ENCODE results near the gene IMMP2L.

Gene IMMP2L

DNA sequence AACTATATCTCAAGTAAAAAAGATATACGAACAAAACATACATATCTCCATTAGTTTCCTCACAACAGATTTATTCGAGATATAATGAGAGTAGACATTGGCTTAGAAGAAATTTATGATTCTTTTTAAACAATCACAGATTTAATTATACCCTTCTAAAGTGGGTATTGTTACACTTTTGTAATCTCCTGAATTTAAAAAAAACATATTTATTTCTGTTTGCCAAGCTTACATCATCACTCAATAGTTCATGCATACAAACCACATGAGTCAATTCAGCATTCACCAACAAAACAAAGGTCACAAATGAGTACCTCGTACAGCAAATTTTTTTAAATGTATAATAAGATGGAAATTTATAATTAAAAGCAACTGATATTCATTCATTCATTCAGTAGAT is 453.8 kb downstream of the IMMP2L start:
- no peaks in the 10 kb centered on the region for H3K9me3 Mint-ChIP-seq
- no peak overlapping the region for H3K4me3 Mint-ChIP-seq
- no peak for DNase-seq
- H3K27me3 Mint-ChIP-seq = no peaks in the 10 kb centered on the region
- H3K4me1 Mint-ChIP-seq (ENCODE audit: low read depth) = peaks cover 65% of the 10 kb centered on the region
- no peak overlapping the region for H3K27ac Mint-ChIP-seq
- H3K36me3 Mint-ChIP-seq (ENCODE audit: low read depth) = peaks cover 72% of the 10 kb centered on the region

DNA sequence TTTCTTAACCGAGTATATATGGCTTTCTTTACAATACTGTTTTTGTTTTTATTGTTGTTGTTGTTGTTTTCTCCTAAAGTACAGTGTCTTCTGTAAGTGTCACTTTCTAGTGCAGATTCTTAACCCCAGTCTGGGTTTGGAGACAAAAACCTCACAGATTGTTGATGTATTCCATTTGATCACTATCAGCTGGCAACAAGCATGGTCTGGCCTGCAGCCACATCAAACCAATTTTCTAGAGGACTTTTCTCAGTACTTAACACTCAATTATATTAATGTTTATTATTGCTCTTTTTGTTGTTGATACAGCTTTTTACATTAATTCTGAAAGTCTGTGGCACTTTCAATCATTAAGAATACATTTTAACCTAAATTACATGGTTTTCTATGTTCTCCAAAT is 454.3 kb downstream of the IMMP2L start:
- H3K4me3 Mint-ChIP-seq = no peak overlapping the region
- H3K4me1 Mint-ChIP-seq (ENCODE audit: low read depth) = peaks cover 65% of the 10 kb centered on the region
- no peak for DNase-seq
- no peak overlapping the region for H3K27ac Mint-ChIP-seq
- H3K9me3 Mint-ChIP-seq = no peaks in the 10 kb centered on the region
- no peaks in the 10 kb centered on the region for H3K27me3 Mint-ChIP-seq
- H3K36me3 Mint-ChIP-seq (ENCODE audit: low read depth) = peaks cover 74% of the 10 kb centered on the region

DNA sequence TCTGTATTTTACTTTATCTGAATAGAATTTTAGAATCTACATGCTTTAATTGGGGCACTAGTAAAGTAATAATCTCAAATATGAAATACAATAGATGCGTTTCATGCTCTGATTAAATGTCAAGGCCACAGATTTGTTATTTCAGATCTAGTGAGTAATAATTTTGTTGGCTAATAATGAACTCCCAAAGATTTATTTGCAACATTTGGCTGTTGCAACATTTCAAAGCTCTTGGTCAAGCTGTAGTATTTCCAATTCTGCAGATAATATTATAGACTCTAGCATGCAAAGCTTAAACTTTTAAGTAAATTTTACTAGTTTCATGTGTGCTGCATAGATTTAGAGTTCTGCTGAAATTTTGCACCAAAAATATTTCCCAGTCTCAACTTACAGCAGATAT is 454.7 kb downstream of the IMMP2L start:
- Mint-ChIP-seq H3K36me3 (ENCODE audit: low read depth) (peaks cover 72% of the 10 kb centered on the region), H3K4me3 (no peak overlapping the region), H3K4me1 (ENCODE audit: low read depth) (peaks cover 61% of the 10 kb centered on the region), H3K27ac (no peak overlapping the region), H3K27me3 (no peaks in the 10 kb centered on the region), H3K9me3 (no peaks in the 10 kb centered on the region)
- no peak for DNase-seq

DNA sequence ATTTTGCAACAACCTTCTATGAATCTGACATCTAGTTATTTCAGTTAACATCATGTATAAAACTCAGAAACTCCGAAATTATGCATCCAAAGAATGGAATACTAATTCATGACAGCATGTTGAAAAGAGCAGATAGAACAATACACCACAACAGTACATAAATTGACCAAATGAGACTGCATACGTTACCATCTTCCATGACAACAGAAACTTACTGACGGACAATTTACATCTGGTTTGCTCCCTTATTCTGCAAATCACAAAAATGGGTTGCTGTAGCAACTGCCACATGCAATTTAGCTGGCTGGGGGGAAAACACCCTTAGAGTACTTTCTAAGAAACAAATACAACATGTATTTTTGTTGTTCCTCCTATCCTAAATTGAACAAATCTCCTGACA is 457.0 kb downstream of the IMMP2L start:
- no peaks in the 10 kb centered on the region for H3K27me3 Mint-ChIP-seq
- H3K9me3 Mint-ChIP-seq = no peaks in the 10 kb centered on the region
- no peak for DNase-seq
- H3K36me3 Mint-ChIP-seq (ENCODE audit: low read depth) = peaks cover 74% of the 10 kb centered on the region
- H3K27ac Mint-ChIP-seq = no peak overlapping the region
- H3K4me3 Mint-ChIP-seq = no peak overlapping the region
- peaks cover 66% of the 10 kb centered on the region for H3K4me1 Mint-ChIP-seq (ENCODE audit: low read depth)

DNA sequence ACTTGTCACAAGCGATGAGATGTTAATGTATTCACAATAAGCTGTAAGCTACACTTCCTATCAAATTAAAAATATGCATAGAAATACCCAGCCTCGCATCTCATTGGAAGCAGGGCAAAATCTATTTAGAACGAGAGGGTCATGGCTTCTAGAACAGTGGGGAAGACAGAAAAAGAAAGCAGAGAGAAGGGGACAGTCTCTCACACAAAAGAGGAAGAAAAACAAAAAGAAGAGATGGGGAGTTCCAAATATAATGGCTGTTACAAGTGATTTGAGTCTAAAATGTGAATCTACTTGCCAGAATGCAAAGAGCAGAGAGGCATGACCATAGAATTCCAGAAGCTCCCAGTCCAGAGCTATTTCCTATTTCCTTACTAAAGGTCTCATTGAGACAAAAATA is 457.6 kb downstream of the IMMP2L start:
- DNase-seq = no peak
- H3K27ac Mint-ChIP-seq = peak overlapping the region; percentile 81
- peaks cover 66% of the 10 kb centered on the region for H3K4me1 Mint-ChIP-seq (ENCODE audit: low read depth)
- H3K9me3 Mint-ChIP-seq = no peaks in the 10 kb centered on the region
- H3K36me3 Mint-ChIP-seq (ENCODE audit: low read depth) = peaks cover 75% of the 10 kb centered on the region
- no peaks in the 10 kb centered on the region for H3K27me3 Mint-ChIP-seq
- no peak overlapping the region for H3K4me3 Mint-ChIP-seq

DNA sequence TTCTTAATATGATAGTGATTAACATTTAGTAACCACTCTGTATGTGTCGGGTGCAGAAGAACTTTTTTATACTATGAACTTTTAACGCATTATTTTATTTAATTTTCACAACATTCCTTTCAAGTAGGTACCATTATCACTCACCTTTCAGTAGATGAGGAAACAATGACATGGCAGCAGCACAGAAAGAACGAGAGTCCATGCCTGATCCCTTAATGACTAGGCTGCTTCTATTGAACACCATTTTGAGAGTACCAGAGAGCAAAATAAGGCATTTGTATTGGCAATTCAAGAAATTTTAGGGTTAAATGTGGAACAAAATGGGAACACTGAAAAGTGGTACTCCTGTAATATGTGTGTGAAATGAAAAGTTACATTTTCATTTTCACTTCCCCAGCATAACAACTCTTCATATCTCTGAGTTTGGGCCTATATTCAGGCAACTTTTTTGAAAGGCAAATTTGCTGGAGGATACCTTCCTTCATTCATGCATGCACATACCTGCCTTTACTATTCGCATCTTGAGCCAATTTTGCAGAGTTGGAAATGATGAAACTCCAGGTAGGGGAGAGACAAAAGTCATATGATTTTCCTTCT is 458.5 kb downstream of the IMMP2L start:
- no peak for DNase-seq
- no peaks in the 10 kb centered on the region for H3K27me3 Mint-ChIP-seq
- H3K4me3 Mint-ChIP-seq = no peak overlapping the region
- H3K4me1 Mint-ChIP-seq (ENCODE audit: low read depth) = peaks cover 65% of the 10 kb centered on the region
- peak overlapping the region; percentile 81 for H3K27ac Mint-ChIP-seq
- H3K9me3 Mint-ChIP-seq = no peaks in the 10 kb centered on the region
- H3K36me3 Mint-ChIP-seq (ENCODE audit: low read depth) = peaks cover 69% of the 10 kb centered on the region

DNA sequence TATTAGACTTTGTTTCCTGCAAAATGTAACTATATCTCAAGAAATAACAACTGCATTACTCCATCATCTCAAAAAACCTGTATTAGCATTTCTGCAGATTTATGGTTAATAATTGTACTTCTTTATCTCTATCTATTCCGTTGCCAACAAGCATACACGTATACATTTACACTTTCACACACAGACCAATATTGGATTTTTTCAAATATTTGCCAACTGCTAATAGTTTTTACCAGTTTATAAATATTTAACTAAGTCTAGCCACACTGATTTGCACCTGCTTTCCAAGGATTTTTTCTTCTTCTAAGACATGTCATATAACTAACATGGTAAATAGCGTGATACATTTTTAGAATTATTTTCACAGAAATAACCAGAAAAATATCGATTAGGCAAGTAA is 459.2 kb downstream of the IMMP2L start:
- Mint-ChIP-seq H3K36me3 (ENCODE audit: low read depth) (peaks cover 70% of the 10 kb centered on the region), H3K4me1 (ENCODE audit: low read depth) (peaks cover 70% of the 10 kb centered on the region)

DNA sequence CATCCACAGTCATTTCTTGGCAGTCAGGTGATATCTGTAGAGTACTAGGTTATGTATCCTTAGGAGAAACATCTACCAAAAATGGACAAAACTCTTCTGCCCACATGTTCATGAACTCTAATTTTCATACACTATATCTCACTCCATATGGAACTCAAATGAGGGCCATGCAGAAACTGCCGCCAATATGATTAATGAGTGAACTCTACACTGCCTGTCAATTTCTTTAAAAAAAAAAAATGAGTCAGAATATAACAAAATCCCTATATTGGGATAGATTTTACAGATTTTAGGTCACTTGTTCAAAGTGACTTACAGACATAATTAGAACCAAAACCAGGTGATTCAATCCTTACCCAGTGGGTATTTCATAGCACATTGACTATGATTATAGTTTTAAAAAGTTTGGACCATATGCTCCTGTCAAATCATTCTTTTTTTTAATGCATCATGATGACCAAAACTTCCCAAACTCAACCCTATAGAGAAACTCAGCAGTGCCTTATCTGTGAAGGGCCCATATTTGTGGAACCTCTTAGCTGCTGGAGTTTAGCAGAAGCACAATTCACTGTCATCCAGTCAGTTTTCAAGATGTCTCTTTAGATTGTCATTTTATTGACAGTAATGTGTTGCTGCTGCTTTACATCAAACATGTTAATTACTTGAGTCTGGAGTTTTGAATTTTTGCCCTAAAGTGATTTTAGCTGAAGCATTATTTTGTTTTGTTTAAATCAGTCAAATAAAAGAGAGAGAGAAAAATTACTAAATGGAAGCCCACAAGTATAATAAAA is 460.2 kb downstream of the IMMP2L start:
- peak overlapping the region; percentile 84 for H3K27ac Mint-ChIP-seq
- H3K4me1 Mint-ChIP-seq (ENCODE audit: low read depth) = peaks cover 69% of the 10 kb centered on the region
- H3K4me3 Mint-ChIP-seq = no peak overlapping the region
- H3K36me3 Mint-ChIP-seq (ENCODE audit: low read depth) = peaks cover 73% of the 10 kb centered on the region
- H3K27me3 Mint-ChIP-seq = no peaks in the 10 kb centered on the region
- no peaks in the 10 kb centered on the region for H3K9me3 Mint-ChIP-seq
- DNase-seq = no peak

More for the DNA sequence above, 459.2 kb downstream of the IMMP2L start:
- Mint-ChIP-seq H3K27ac (peak overlapping the region; percentile 8), H3K9me3 (no peaks in the 10 kb centered on the region), H3K4me3 (no peak overlapping the region), H3K27me3 (no peaks in the 10 kb centered on the region)
- no peak for DNase-seq

DNA sequence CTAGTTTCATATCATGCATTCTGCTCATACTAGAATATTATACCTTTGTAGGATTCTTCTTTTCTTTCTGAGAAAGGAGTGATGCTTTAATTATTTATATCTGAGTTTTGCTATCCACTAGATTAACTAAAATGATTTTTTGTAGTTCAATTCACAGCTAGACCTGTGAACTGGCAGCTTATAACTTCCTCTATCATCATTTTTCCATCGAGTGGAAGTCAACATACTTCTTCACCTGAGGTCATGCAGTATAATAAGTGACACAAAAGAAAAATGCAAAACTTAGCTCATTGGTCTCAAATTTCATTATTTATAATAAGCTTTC is 463.4 kb downstream of the IMMP2L start:
- Mint-ChIP-seq H3K4me1 (ENCODE audit: low read depth) (peaks cover 71% of the 10 kb centered on the region), H3K4me3 (peak overlapping the region; percentile 18), H3K27ac (no peak overlapping the region), H3K27me3 (no peaks in the 10 kb centered on the region), H3K9me3 (no peaks in the 10 kb centered on the region), H3K36me3 (ENCODE audit: low read depth) (peaks cover 77% of the 10 kb centered on the region)
- DNase-seq = no peak

DNA sequence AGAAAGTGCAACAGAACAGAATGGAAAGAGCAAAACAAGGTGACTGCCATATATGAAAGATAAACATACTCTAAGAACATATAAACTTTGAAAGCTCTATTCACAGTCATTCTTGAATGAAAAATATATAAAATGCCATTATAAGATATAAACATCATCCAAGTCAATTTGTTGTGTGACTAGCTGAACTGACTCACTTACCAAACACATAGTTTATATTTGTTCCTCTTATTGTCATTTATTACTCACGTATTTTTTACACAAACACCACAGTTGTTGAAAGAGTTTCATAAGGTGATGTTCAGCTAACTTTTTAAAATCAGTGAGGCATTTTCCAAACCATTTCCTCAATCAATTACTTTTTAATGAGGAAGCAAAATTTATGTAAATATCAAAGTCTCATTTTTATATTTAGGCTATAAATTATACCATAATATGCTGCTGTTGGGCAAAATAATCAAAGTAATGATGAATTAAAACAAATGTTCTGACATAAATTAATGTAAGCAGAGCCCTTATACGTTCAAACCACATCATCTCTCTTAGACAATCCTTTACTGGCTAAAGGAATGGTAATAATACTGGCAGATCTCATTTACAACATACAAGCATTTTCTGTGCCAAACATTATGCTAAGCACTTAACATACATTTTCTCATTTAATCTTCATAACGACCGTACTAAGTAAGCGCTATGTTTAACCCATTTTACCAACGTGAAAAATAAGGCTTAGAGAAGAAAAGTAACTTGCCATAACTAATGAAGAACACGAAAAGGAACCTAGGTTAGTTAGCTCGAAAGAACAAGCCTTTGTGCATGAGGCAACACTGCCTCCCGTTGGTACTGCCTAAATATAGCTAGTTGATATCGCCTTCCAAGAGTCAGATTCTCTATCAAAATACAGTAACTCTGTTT is 464.0 kb downstream of the IMMP2L start:
- peak overlapping the region; percentile 60 for H3K4me3 Mint-ChIP-seq
- peak; percentile 65 for DNase-seq
- peaks cover 76% of the 10 kb centered on the region for H3K36me3 Mint-ChIP-seq (ENCODE audit: low read depth)
- H3K9me3 Mint-ChIP-seq = no peaks in the 10 kb centered on the region
- H3K4me1 Mint-ChIP-seq (ENCODE audit: low read depth) = peaks cover 71% of the 10 kb centered on the region
- peak overlapping the region; percentile 88 for H3K27ac Mint-ChIP-seq
- no peaks in the 10 kb centered on the region for H3K27me3 Mint-ChIP-seq

DNA sequence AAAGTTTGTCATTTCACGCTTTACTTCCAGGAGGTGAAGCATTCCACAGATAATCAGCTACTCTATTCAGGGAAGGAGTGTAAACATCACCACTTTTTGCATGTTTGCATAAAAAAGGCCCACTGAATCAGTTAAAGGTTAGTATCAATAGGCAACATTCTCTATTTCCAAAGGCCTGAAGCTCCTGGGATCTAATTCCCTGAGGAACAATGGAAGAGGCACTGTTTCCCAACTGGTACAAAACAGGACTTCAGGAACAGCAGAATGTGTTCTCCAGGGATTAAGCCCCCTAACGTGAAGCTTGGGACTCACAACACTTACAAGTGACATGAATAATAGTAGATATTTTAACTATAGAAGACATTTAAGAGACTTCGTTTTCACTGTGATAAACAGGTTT is 465.3 kb downstream of the IMMP2L start:
- Mint-ChIP-seq H3K4me1 (ENCODE audit: low read depth) (peaks cover 77% of the 10 kb centered on the region), H3K27ac (peak overlapping the region; percentile 90), H3K9me3 (no peaks in the 10 kb centered on the region), H3K27me3 (no peaks in the 10 kb centered on the region), H3K36me3 (ENCODE audit: low read depth) (peaks cover 74% of the 10 kb centered on the region), H3K4me3 (no peak overlapping the region)
- DNase-seq = no peak

DNA sequence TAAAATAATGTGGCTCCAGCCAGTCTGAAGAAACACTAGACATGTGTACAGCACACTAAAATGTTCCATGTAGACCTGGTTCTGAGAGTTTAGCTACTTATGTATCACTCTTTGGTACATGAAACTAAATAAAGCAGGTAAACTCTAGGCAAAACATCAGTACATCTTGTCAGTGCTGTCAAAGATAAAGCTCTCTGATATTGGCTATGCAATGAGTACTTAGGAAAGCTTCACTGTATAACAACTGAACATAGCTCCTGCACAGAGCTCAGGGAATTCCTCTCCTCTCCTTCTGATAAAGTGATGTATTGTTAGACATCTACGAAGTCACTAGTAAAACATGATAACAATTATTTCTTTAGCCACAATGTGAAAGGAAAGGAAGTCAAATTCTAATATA is 467.9 kb downstream of the IMMP2L start:
- peak overlapping the region; percentile 88 for H3K27ac Mint-ChIP-seq
- peak overlapping the region; percentile 89 for H3K4me3 Mint-ChIP-seq
- no peaks in the 10 kb centered on the region for H3K27me3 Mint-ChIP-seq
- no peak for DNase-seq
- H3K9me3 Mint-ChIP-seq = no peaks in the 10 kb centered on the region
- H3K4me1 Mint-ChIP-seq (ENCODE audit: low read depth) = peaks cover 88% of the 10 kb centered on the region
- H3K36me3 Mint-ChIP-seq (ENCODE audit: low read depth) = peaks cover 59% of the 10 kb centered on the region

DNA sequence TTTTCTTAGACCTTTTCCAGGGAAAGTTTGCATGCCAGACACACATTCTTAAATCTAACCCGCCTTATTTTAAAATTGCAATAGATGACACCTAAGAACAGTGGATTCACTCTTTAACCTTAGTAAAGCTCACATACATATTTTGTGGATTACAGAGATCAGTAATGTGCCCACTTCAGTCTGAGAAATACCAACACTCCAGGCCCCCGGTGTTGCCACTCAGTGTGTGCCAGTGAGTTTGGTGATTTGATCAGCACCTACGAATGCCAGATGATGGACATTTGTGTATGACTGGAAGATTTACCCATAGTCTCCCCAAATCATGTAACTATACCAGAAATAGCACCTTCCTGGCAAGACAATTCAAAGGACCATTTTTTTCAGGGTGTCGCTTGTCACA is 468.8 kb downstream of the IMMP2L start:
- DNase-seq = no peak
- H3K9me3 Mint-ChIP-seq = no peaks in the 10 kb centered on the region
- H3K36me3 Mint-ChIP-seq (ENCODE audit: low read depth) = peaks cover 57% of the 10 kb centered on the region
- H3K27me3 Mint-ChIP-seq = no peaks in the 10 kb centered on the region
- H3K27ac Mint-ChIP-seq = peak overlapping the region; percentile 88
- peak overlapping the region; percentile 89 for H3K4me3 Mint-ChIP-seq
- peaks cover 87% of the 10 kb centered on the region for H3K4me1 Mint-ChIP-seq (ENCODE audit: low read depth)

DNA sequence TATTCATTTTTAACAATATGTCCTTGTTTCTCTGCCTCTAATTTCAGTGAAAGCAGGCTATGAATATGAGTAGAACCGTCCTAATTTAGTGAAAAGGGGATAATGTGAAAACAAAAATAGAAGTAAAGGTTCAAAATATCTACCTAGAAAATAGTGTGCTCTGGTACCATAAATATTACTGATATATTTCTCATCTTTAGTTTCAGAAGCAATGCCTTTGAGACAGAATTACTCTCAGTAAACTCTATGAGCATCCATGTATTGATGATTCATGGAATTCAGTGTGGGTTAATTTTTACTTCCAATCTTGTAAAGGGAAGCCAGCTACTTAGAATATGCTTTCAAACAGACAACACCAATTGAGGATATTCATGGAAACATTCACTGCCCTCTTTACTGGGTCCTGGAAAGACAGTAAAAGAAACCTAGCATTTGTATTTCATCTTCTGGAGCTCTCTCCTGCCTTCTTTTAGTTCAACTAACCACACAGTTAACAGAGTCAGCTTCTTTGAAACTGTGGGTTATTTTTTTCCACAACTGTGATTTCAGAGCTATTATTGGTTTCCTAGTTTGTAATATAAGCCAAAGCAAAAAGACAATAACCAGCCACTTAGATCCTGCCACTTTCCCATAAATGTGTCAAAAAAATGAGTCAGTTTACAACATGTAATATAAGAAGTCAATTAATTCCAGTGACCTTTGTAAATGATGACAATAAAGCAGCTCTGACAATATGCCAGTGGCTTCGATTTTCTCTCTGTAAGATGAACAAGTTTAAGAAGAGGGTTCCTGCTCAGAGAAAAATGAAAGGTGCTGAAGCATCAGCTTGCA is 469.7 kb downstream of the IMMP2L start:
- no peak for DNase-seq
- Mint-ChIP-seq H3K4me1 (ENCODE audit: low read depth) (peaks cover 87% of the 10 kb centered on the region), H3K36me3 (ENCODE audit: low read depth) (peaks cover 48% of the 10 kb centered on the region), H3K9me3 (no peaks in the 10 kb centered on the region), H3K27ac (peak overlapping the region; percentile 88), H3K4me3 (peak overlapping the region; percentile 89), H3K27me3 (no peaks in the 10 kb centered on the region)

Measured in activated T-cell treated with anti-CD3 and anti-CD28 coated beads, Interleukin-2, amount 50 U/mL, for 24 hours (primary cell).